Activated effector memory CD4-positive, alpha-beta T cell treated with Interleukin-2 at 50 U/mL for 16 hours (primary cell): ENCODE results near the gene SRPX2.

Experiments
- DNase-seq: peaks from one replicate; pipeline ENCODE4 v3.0.0-alpha.2; 2020

The SRPX2 gene, protein sequence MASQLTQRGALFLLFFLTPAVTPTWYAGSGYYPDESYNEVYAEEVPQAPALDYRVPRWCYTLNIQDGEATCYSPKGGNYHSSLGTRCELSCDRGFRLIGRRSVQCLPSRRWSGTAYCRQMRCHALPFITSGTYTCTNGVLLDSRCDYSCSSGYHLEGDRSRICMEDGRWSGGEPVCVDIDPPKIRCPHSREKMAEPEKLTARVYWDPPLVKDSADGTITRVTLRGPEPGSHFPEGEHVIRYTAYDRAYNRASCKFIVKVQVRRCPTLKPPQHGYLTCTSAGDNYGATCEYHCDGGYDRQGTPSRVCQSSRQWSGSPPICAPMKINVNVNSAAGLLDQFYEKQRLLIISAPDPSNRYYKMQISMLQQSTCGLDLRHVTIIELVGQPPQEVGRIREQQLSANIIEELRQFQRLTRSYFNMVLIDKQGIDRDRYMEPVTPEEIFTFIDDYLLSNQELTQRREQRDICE

DNA sequence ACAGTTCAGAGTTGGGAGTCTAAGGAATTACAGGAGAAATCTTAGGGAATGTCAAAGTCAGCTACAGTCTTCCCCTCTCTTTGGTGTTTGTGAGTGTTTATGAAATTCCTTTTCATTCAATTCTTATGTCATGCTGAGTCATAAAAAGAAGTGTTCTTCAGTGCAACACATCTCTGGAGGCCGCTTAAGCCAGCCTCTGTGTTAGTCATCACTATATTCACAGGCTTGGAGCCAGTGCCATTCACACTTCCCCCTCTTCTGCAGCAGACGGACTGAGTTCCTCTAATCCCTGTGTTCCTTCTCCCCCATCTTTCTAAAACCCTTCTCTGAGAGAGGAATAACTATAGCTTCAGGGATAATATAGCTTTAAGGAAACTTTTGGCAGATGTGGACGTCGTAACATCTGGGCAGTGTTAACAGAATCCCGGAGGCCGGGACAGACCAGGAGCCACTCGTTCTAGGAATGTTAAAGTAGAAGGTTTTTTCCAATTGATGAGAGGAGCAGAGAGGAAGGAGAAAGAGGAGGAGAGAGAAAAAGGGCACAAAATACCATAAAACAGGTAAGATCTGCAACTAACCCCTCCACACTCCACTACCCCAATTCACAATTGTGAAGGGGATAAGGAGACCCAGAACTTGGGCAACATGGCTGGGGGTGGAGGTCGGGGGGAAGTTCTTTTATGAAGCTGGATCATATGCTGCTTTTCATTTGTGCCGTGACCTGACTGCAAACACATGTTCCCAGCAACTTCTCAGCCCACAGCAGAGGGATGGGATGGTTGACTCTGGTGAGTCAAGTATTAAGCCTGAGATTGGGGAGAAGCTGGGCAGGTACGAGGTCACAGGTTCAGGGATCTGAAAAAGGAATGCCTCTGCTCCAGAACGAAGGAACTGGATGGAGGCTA lies at the start of gene SRPX2:
SRPX2 (plus strand) TSS at position 244 of the 905 bp plus-strand sequence. CDS start 2,124 bp downstream, outside the sequence.
- DNase-seq, result no peak

DNA sequence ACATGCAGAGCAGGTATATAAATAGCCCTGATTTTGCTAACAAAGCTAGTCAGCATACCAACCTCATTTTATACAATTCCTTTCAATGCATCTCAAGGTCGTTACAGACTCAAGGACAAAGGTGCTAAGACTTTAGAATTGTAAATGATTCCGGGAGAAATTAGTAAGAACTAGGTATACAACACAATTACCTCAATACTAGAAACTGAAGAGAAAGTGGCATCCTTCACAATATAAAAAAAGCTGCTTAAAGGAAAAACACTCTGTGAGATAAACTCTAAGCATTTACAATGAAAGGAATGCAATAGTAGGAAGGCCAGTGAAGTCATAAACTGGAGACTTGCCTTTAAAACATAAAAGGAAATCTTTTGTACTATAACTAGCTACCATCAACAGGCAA lies 47.4 kb upstream of the SRPX2 start:
- DNase-seq, result no peak

DNA sequence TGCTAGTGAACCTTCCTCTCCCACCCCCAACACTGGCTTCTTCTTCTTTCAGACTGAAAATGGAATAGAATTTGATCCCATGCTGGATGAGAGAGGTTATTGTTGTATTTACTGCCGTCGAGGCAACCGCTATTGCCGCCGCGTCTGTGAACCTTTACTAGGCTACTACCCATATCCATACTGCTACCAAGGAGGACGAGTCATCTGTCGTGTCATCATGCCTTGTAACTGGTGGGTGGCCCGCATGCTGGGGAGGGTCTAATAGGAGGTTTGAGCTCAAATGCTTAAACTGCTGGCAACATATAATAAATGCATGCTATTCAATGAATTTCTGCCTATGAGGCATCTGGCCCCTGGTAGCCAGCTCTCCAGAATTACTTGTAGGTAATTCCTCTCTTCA lies 44.5 kb upstream of the SRPX2 start:
- DNase-seq, result no peak

DNA sequence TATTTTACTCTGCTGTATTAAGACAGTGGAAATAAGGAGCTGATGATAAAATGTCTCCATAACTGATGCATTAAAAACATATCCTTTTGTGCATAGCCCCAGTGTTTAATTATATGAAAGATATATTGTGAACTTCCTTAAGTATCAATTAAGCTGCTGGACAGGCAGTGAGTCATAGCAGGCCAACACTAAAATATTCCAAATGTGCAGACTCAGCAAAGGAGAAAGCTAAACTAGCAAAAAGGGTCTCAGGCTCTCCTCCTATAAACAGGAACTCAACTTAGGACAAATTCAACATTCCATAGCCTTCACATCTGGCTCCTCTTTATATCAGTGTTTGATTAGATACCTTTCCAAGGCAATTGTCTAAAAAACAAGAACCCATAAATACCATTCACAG lies 43.7 kb upstream of the SRPX2 start:
- no peak for DNase-seq

DNA sequence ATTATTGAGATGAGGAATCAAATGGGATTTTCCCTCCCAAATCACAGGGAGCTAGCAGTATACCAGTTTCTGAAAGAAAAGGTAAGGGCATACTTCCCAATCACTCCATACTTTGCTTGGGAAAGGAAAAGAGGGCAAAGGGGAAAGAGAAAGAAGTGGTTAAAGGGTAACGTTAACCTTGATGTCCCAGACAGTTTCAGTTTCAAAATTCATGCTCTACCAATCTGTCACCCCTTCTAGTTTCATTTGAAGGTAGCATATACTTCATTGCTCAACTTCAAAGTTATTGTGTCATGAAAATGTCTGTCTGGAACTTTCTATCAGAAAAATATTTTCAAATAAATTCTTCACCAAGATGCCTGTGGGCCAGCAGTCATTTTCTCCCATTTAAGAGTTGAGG lies 43.2 kb upstream of the SRPX2 start:
- DNase-seq, result no peak

DNA sequence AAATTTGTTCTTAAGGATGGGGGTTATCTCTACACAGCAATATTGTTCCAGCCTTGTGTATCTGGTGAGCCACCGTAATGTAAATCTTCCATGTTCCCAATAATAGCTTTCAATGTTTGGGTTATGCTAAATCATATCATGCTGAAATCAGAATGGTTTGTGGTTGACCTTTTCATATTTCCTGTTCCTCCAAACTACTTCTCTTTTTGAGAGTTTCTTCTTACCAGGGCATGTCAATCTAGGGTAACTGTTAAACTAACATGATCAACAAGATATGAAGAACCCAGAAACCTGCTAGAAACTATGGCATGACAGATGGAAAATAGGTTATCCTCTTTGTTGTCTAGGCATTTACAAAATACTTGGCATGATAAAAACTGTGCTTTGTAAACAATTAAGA lies 37.2 kb upstream of the SRPX2 start:
- DNase-seq, result no peak

DNA sequence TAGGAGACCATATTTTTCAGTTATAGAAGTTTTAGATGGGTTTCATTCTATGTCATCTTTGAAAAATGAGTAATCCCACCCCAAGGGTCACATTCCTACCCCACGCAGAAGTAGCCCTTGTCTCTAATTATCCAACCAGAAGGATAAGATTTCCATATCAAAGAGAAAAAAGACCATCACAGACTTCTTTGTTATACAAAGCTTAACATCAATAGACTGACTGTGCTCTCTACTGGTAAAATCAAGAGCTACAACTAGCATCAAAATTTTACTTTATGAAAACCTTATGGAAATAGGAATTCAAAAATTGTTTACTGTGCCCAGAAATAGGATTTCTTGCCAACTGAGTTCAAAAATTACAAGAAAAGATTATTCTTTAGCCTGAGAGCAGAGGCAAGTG lies 34.4 kb upstream of the SRPX2 start:
- DNase-seq, result no peak

DNA sequence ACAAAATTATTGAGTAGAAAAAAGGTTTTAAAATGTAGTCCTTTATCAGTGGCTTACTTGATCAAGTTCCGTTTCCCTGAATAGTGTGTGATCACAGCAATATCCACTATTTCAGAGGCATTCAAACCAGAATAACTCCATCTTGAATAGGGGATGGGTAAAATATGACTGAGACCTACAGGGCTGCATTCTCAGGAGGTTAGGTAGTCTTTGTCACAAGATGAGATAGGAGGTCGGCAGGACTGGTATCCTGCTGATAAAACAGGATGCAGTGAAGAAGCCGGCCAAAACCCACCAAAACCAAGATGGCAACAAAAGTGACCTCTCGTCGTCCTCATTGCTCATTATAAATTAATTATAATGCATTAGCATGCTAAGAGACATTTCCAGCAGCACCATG lies 32.0 kb upstream of the SRPX2 start:
- DNase-seq, result no peak

DNA sequence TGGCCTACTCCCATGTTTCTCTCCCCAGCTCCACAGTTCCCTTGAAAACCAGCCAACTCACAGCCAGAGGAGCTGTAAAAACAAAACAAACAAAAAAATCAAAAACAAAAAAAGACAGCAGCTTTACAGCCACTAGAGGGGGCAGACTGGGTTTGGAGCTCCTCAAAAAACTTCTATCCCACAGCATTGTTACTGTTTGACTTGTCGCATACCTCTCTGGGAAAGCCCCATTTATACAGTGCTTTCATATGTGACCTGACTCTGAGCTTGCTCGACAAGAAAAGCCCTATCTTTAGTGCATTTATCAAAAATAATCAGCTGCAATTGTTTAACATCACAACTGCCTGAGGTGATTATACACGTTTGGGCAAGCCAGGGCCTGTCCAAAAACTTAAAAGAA lies 29.0 kb upstream of the SRPX2 start:
- DNase-seq, result no peak

DNA sequence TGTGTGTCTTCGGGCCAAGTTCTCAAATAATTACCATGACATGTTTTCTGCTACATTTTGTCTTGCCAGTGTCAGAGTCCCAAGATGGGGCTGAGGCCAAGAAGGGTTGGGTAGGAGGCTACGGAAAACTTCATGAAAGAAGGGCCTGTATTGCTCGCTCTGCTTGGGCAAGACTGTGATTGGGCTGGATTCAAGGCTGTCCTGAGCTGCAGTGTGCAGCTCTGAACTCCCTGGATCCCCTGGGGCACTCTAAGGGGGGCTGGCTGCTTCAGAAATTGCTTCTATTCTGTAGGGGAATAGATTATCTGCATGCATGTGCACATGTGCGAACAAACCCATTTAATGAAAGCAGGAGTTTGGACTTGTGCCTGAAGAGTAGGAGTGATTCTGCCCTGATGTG lies 21.0 kb upstream of the SRPX2 start:
- no peak for DNase-seq

DNA sequence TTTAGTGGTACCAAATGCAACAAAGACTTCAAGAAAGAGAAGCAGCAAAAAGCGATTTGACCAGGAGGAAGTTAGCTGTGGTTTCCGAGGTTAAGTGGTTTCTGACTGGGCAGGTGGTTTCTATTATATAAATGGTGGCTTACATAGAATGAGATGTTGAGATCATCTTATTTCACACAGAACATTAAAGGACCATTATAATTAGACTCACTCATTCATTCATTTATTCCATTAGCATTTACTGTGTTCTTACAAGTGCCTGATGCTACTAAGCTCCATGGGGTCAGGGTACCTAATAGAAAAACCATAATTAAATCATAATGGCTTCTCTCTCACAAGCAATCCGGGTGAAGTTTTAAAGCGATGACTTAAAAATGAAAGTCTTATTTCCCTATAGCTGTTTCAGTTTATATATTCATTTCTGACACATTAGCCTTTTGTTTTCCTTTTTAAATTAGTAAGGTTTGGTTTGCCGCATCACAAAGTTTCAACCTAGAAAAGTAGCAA lies 18.0 kb upstream of the SRPX2 start:
- no peak for DNase-seq

DNA sequence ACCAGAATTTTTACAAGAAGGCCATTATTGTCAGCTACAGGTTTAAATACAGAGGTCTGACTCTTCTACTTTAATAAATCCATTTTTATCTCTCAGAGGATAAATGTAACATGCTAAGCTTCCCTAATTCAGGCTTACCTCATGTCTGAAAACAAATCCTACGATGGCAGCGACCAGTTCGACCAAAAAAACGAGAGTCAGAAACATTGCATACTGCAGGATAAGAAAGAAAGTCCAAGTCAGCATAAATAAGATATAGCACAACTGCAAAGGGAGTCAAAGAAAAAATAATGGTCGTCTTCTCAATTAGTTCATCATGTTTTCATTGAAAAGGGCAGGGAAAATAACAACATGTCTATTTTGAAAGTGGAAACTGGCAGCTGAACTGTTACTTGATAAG lies 9.0 kb upstream of the SRPX2 start:
- no peak for DNase-seq

DNA sequence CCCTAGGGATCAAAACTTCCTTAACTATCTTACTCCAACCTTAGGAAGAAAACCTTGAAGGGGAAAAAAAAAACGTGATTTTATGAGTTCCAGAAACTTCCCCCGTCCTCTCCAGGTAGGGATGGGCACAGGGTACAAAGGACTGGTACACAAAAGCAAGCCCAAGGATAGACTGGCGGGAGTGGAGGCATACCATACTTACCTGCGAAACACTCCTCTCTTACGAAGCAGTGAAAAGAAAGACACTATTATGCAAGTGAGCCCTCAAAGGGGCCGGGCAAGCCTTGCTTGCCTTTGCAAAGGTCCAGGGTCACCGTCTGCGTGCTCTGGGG lies 8.0 kb upstream of the SRPX2 start:
- no peak for DNase-seq

DNA sequence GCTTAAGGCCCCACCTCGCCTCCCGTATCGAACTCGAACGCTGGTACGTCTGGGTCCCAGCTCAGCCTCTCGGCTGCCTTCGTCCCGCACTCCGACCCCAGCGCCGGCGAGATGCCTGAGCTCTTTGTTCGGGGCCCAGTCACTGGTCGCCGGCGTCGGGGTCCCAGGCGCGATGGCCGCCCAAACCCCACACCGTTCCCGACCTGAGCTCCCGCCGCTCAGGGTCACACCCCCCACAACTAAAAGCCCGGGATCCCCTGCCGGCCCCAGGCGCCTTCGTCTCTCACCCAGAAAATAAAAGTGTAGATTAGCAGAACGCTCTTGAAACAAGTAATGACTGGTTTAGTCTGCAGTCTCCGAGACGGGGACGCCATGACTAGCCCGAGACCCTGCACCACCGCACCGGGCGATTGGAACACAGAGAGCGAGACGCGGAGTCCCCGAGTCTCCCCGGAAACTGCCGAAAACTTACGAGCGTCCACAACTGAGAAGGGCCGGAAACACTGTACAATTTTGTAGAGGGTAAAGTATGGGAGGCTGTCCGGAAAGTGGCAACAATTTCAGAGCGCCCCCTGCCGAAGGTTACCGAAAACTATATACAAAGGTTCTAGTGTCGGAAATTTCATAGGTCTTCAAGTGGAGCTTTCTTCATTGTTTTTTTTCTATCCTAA lies 7.5 kb upstream of the SRPX2 start, which contains the start of gene TSPAN6:
TSPAN6 (minus strand) TSS at position 486 of the 671 bp plus-strand sequence; CDS start at position 374, 112 bp downstream.
- peak; percentile 59 for DNase-seq

DNA sequence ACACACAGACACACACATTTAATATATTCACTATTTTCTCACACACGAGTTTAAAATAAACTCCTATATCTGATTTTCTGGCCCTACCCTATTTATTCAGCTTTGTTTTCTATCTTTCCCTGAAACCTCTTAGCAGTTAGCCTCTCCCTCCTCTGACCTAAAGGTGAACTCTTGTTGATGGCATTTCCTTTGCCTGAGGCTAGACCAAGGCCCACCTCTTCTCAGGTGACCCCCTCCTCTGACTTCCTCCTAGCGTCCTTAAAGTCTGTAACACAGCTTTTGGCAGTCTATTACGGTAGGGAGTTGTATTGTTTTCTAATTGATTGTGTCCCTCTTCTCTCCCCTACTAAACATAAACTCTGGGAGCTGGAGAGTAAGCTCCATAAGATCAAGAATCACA lies 1.7 kb upstream of the SRPX2 start:
- DNase-seq, result no peak

DNA sequence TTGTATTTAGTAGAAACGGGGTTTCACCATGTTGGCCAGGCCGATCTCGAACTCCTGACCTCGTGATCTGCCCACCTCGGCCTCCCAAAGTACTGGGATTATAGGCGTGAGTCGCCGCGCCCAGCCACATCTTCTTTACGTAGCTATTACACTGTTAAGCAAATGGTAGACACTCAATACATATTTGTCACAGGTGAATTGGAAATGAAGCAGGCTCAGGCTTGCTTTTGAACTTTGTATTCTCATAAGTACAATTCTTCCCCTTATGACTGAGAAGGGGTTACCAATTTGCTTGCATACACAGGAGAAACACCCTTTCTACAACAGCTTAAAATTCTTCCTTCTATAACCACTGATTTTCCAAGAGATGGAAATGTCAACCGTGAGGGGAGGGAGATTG lies 787 bp upstream of the SRPX2 start:
- DNase-seq, result no peak

DNA sequence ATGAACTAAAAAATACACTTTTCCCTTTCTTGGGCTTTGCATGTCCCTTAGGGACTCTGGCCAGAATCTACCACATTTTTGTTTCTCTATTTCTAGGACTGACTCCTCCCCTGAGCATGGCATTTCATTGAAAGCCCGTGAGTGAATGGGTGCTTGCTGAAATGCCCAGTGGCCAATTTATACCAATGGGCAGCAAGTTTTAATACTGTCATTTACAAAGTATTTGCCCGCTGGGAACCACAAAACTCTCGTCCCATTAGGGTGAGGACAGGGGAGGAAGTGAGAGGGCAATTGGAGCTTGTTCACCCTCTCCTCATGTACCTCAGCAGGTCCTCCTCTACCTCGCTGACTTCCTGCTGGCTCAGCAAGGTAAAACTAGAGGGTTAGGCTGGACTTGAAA lies 1.1 kb downstream of the SRPX2 start:
- DNase-seq, result no peak

DNA sequence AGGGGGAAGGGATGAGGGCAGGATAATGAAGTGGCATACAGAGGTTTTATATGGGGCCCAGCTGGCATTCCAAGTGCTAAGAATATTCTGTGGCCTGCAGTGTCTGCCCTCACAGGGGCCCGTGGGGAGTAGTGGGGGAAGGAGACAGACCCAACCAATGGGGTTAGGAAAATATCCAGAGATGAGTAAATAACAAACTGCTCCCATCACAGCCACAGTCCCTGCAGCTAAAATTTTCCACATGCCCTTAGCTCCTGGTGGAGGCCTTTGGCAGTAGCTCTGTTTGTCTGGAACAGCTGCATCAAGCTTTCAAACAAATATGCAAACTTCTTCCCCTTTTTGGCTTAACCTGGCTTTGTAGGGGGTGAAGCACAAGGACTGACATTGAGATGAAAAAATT lies 3.1 kb downstream of the SRPX2 start:
- no peak for DNase-seq

DNA sequence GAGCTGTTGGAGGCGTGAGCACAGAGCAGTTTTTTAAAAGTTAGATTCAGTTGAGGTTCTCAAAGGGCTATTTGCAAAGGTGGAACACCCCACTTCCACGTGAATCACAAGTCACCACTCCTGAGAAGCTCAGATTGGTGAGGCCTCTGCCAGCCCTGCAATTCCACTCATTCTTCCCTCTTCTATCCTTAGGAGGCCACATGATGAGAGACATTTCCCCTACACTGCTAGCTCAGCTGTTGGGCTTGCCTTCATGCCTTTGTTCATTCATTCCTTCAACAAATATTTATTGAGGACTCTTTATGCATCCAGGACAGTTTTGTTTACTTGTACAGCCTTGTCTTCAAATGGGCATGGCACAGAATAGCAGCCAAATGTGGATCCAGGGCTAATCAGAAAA lies 3.7 kb downstream of the SRPX2 start:
- DNase-seq, result no peak

DNA sequence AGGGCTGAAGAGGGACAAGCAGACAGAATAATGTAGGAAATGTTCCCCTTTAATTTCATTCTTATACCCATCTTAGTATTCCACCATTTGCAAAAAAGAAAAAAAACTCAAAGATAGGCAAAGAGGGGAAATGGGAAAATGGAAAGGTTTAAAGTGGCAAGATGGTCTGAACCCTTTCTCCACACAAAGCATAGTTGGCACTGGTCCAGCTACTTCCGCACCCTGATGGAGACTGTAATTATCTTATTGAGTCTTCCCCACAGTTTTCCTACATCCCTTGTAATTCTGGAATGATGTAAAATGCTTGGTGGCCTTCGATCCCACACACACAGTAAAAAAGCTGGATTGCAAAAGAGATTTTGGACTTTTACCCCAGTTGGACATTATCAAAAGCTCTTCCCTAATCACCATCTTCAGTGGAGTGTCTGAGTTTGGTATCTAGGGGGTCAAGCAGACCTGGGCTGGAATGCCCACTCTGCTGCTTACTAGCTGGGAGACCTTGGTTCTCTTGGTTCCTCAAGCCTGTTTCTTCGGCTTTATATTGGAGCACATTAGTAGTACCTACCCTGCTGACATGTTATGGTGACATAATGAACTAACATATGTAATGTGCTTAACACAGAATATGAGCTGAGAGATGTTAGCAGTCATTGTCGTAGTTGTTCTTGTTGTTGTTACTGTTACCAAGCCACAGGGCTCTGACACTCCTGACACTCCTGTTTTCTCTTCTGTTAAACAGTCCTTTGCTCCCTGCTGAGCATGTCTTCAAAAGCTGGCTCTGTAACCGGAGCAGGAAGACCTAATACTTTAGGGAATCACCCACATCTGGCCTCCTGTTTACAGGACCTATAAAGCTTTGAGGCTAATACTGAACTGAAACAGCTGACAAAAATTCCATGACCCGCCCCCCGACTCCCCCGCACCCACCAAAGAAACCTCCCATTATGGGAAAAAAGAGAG lies 4.7 kb downstream of the SRPX2 start:
- no peak for DNase-seq

DNA sequence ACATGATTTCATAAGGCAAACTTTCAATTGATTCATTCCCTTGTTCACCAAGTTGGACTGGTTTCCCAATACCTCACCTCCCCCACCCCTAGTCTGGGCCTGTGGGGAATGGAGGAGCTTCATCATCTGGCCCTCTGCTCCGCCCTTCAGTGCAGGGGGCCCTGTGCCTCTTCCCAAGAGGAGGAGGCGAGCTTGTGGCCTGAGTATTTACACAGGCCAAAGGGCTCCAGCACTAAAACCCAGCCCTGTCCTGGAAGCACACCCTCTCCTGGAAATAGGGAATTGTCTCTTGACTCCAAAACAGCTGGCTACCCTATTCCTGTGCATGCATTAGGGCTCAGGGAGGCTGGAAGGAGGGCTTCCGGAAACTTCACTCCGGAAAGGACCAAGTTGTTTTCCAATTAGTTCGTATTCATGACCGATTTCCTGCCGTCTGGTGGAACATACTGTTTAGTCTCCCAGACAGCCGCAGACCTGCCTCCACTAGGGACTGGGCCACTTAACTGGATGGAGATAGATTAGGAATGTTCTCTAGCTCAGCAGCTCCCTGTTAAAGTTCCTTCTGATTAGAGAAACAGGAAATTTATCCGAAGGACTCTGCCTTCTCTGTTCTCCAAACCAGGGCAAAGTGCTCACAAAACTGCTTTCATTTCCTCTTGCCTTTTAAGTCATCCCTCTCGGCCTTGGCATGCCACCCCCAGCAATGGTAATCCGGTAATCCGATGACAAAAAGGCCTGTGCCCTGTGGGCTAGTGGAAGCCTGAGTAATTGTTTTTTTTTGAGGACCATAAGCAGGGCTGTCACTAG lies 5.8 kb downstream of the SRPX2 start:
- DNase-seq, result no peak
